Measurements from ENCODE around the gene TRMT112.

DNA sequence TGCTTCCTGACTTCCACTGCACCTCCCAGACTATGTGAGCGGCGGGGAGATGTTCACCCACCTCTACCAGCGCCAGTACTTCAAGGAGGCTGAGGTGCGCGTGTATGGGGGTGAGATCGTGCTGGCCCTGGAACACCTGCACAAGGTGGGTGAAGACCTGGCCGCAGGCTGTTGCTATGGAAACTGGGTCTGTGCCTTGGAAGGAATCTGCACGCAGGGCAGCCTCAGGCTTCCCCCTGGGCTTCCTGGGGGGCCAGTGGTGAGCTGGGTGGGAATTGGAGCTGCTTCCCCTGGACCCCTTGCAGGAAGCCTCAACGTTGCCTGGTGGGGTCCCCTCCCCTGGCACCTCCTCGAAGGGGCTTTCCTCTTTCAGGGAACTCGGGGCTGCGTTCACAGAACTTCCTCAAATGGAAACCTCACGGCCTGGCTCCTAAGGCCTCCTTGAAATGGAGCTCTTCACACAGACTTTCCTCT is 43.1 kb upstream of the TRMT112 start:
- TF ChIP-seq, protein P1, sequence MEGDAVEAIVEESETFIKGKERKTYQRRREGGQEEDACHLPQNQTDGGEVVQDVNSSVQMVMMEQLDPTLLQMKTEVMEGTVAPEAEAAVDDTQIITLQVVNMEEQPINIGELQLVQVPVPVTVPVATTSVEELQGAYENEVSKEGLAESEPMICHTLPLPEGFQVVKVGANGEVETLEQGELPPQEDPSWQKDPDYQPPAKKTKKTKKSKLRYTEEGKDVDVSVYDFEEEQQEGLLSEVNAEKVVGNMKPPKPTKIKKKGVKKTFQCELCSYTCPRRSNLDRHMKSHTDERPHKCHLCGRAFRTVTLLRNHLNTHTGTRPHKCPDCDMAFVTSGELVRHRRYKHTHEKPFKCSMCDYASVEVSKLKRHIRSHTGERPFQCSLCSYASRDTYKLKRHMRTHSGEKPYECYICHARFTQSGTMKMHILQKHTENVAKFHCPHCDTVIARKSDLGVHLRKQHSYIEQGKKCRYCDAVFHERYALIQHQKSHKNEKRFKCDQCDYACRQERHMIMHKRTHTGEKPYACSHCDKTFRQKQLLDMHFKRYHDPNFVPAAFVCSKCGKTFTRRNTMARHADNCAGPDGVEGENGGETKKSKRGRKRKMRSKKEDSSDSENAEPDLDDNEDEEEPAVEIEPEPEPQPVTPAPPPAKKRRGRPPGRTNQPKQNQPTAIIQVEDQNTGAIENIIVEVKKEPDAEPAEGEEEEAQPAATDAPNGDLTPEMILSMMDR (IDR thresholded peaks at IDR 0.05), result no peak
- no peak for TF ChIP-seq POLR2A (IDR thresholded peaks at IDR 0.05; ENCODE audit: low read depth)

Data from esophagus muscularis mucosa (tissue), 3 donors.